ENCODE data around the gene GIGYF2. TPM values are rescaled to one million over a fixed set of nuclear protein-coding genes. Genes with fewer than 3 reads are reported as not detected.

Gene GIGYF2
- total RNA-seq, 1 donor = 57.2 TPM

DNA sequence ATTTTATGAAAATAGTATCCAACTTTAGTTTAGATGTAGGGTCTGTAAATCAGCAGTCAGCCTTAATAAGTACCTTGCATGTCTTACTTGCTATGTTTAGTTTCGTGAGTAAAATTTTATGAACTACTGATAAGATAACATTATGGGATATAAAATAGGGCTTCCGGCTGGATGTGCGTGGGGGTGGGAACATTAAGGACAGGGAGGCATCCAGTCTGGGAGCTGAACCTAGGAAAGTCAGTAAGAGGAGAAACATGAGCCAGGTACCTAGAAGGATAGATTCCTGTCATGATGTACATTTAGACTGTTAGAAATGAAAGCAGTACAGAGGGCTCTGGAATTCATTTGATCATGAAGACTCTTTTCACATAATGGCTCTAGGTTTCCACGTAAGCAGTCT, 92.0 kb downstream of the GIGYF2 start:
- no peaks in the 10 kb centered on the region for H3K27me3 ChIP-seq (ENCODE audit: insufficient read depth, low read length)
- H4K20me1 ChIP-seq (ENCODE audit: insufficient read depth, low read length) = peaks cover 6% of the 10 kb centered on the region
- H3K36me3 ChIP-seq (ENCODE audit: insufficient read depth, low read length) = peaks cover 74% of the 10 kb centered on the region
- no peak for DNase-seq (ENCODE audit: insufficient read length, low spot score, missing footprints)
- no peaks in the 10 kb centered on the region for H3K4me1 ChIP-seq (ENCODE audit: insufficient read depth, low read length)
- TF ChIP-seq, protein P1, sequence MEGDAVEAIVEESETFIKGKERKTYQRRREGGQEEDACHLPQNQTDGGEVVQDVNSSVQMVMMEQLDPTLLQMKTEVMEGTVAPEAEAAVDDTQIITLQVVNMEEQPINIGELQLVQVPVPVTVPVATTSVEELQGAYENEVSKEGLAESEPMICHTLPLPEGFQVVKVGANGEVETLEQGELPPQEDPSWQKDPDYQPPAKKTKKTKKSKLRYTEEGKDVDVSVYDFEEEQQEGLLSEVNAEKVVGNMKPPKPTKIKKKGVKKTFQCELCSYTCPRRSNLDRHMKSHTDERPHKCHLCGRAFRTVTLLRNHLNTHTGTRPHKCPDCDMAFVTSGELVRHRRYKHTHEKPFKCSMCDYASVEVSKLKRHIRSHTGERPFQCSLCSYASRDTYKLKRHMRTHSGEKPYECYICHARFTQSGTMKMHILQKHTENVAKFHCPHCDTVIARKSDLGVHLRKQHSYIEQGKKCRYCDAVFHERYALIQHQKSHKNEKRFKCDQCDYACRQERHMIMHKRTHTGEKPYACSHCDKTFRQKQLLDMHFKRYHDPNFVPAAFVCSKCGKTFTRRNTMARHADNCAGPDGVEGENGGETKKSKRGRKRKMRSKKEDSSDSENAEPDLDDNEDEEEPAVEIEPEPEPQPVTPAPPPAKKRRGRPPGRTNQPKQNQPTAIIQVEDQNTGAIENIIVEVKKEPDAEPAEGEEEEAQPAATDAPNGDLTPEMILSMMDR (IDR thresholded peaks at IDR 0.05; ENCODE audit: extremely low read depth, low read depth, low read length) = no peak
- H2AFZ ChIP-seq (ENCODE audit: low read length) = no peak overlapping the region
- H3K9me3 ChIP-seq (ENCODE audit: low read depth, low read length) = no peaks in the 10 kb centered on the region
- H3K27ac ChIP-seq (ENCODE audit: low read depth, low read length) = no peak overlapping the region
- H3K4me2 ChIP-seq (ENCODE audit: insufficient read depth, low read length) = no peak overlapping the region
- no peak overlapping the region for H3K4me3 ChIP-seq (ENCODE audit: insufficient read depth, low read length)
- H3K79me2 ChIP-seq (ENCODE audit: insufficient read depth, low read length) = peaks cover 2% of the 10 kb centered on the region

DNA sequence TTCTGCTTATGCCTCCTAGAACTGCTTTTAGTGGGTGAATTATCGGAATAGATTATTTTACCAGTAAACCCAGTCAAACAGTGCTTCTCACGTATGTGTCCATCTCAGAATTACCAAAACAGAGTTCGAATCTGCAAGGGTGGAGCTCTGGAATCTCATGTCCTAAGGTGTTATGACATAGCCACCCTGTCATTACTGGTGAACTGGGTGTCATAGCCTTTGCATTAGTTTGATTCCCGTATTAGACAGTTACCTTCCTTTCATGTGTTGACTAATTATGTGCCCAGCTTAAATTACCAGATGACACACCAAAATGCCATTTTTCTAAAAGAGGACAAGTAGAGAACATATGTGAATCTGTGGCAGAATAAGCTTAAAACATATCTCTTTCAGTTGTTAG, 94.4 kb downstream of the GIGYF2 start:
- Histone ChIP-seq H3K27me3 (ENCODE audit: insufficient read depth, low read length) (no peaks in the 10 kb centered on the region), H3K4me3 (ENCODE audit: insufficient read depth, low read length) (no peak overlapping the region), H3K4me1 (ENCODE audit: insufficient read depth, low read length) (no peaks in the 10 kb centered on the region), H3K4me2 (ENCODE audit: insufficient read depth, low read length) (no peak overlapping the region), H3K36me3 (ENCODE audit: insufficient read depth, low read length) (peaks cover 90% of the 10 kb centered on the region), H3K9me3 (ENCODE audit: low read depth, low read length) (no peaks in the 10 kb centered on the region), H3K27ac (ENCODE audit: low read depth, low read length) (no peak overlapping the region), H2AFZ (ENCODE audit: low read length) (no peak overlapping the region), H4K20me1 (ENCODE audit: insufficient read depth, low read length) (peaks cover 6% of the 10 kb centered on the region), H3K79me2 (ENCODE audit: insufficient read depth, low read length) (peaks cover 2% of the 10 kb centered on the region)
- TF ChIP-seq, protein P1 (IDR thresholded peaks at IDR 0.05; ENCODE audit: extremely low read depth, low read depth, low read length) = no peak
- no peak for DNase-seq (ENCODE audit: insufficient read length, low spot score, missing footprints)

DNA sequence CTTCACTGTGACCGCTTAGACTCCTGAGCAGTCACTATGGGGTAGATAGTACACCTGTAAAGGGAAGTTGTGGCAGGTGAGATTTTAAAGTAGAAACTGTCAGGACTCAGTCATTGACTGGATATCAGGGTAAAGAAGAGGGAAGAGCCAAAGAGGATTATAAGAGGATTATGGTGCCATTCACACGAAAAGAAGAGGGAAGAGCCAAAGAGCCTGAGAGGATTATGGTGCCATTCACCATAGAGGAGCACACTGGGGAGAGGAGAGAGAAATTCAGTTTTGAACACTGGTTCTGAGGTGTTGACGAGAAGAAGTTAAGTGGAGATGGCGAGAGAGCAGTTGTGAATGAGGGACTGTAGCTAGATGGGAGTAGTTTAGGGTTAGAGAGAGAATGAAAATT, 96.1 kb downstream of the GIGYF2 start:
- no peaks in the 10 kb centered on the region for H3K27me3 ChIP-seq (ENCODE audit: insufficient read depth, low read length)
- no peak overlapping the region for H3K4me2 ChIP-seq (ENCODE audit: insufficient read depth, low read length)
- no peak overlapping the region for H3K4me3 ChIP-seq (ENCODE audit: insufficient read depth, low read length)
- no peak for DNase-seq (ENCODE audit: insufficient read length, low spot score, missing footprints)
- no peak overlapping the region for H3K27ac ChIP-seq (ENCODE audit: low read depth, low read length)
- no peaks in the 10 kb centered on the region for H3K79me2 ChIP-seq (ENCODE audit: insufficient read depth, low read length)
- H2AFZ ChIP-seq (ENCODE audit: low read length) = no peak overlapping the region
- TF ChIP-seq, protein P1 (IDR thresholded peaks at IDR 0.05; ENCODE audit: extremely low read depth, low read depth, low read length) = no peak
- no peaks in the 10 kb centered on the region for H3K4me1 ChIP-seq (ENCODE audit: insufficient read depth, low read length)
- peaks cover 1% of the 10 kb centered on the region for H4K20me1 ChIP-seq (ENCODE audit: insufficient read depth, low read length)
- H3K9me3 ChIP-seq (ENCODE audit: low read depth, low read length) = no peaks in the 10 kb centered on the region
- H3K36me3 ChIP-seq (ENCODE audit: insufficient read depth, low read length) = peaks cover 82% of the 10 kb centered on the region

DNA sequence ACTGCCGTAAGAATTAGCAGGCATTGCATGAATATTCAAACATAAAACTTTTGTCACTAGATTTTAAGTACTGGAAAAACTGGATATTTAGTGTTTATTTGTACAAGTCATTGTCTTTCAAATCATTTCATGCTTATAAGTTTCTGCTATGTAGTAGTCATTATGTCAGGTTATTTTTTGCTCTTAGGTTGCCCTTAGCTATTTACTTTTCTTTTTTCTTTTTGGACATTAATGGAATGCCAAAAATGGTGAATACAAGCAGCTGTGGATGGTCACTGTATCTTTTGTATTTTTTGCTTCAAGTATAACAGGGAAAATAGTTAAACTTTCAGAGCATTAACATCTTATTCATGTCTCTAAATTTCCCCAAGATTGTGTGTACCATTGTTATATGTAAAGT, 97.8 kb downstream of the GIGYF2 start:
- no peak overlapping the region for H2AFZ ChIP-seq (ENCODE audit: low read length)
- H3K79me2 ChIP-seq (ENCODE audit: insufficient read depth, low read length) = no peaks in the 10 kb centered on the region
- H3K4me3 ChIP-seq (ENCODE audit: insufficient read depth, low read length) = no peak overlapping the region
- DNase-seq (ENCODE audit: insufficient read length, low spot score, missing footprints) = no peak
- no peaks in the 10 kb centered on the region for H3K9me3 ChIP-seq (ENCODE audit: low read depth, low read length)
- TF ChIP-seq, protein P1 (IDR thresholded peaks at IDR 0.05; ENCODE audit: extremely low read depth, low read depth, low read length) = no peak
- H3K4me1 ChIP-seq (ENCODE audit: insufficient read depth, low read length) = no peaks in the 10 kb centered on the region
- peaks cover 67% of the 10 kb centered on the region for H3K36me3 ChIP-seq (ENCODE audit: insufficient read depth, low read length)
- no peak overlapping the region for H3K27ac ChIP-seq (ENCODE audit: low read depth, low read length)
- H3K27me3 ChIP-seq (ENCODE audit: insufficient read depth, low read length) = no peaks in the 10 kb centered on the region
- no peaks in the 10 kb centered on the region for H4K20me1 ChIP-seq (ENCODE audit: insufficient read depth, low read length)
- no peak overlapping the region for H3K4me2 ChIP-seq (ENCODE audit: insufficient read depth, low read length)

Measured in osteoblast (primary cell).